Endodermal cell (in vitro differentiated cells): ENCODE results near the gene KIAA1328. TPM values are rescaled to one million over a fixed set of nuclear protein-coding genes. Genes with fewer than 3 reads are reported as not detected.

ENCODE experiments used
- DNase-seq: peaks from one replicate; pipeline ENCODE4 v3.0.0-alpha.2; 2017
- H3K27ac ChIP-seq: 2 replicates; pipeline ENCODE4 v1.5.1; 2013; ENCODE audit warnings: mild to moderate bottlenecking, low read depth, low read length, moderate library complexity
- H3K27me3 ChIP-seq: 2 replicates; pipeline ENCODE4 v1.6.1; 2013; ENCODE audit warnings: mild to moderate bottlenecking, low read length, moderate library complexity; ENCODE audit not compliant: insufficient read depth, control insufficient read depth, poor library complexity, severe bottlenecking
- H3K36me3 ChIP-seq: 2 replicates; pipeline ENCODE4 v1.7.0; 2013; ENCODE audit warnings: mild to moderate bottlenecking, low read length, moderate library complexity; ENCODE audit not compliant: control insufficient read depth, insufficient read depth
- H3K4me1 ChIP-seq: one replicate; pipeline ENCODE4 v1.7.0; 2013; ENCODE audit warnings: low read length; ENCODE audit not compliant: control insufficient read depth, insufficient read depth
- H3K4me3 ChIP-seq: 2 replicates; pipeline ENCODE4 v1.5.1; 2013; ENCODE audit warnings: mild to moderate bottlenecking, low read length, moderate library complexity
- H3K9ac ChIP-seq: 2 replicates; pipeline ENCODE4 v1.6.1; 2013; ENCODE audit warnings: mild to moderate bottlenecking, low read length, moderate library complexity; ENCODE audit not compliant: poor library complexity, severe bottlenecking; ENCODE audit errors: extremely low read depth
- H3K9me3 ChIP-seq: 2 replicates; pipeline ENCODE4 v1.6.1; 2013; ENCODE audit warnings: mild to moderate bottlenecking, low read length, moderate library complexity; ENCODE audit not compliant: control insufficient read depth
- H3K27ac Mint-ChIP-seq: 2 replicates; pipeline ENCODE4 v1.8.0; 2020; ENCODE audit warnings: mixed read lengths
- H3K27me3 Mint-ChIP-seq: 2 replicates; pipeline ENCODE4 v1.8.0; 2021; ENCODE audit warnings: mild to moderate bottlenecking, mixed read lengths; ENCODE audit not compliant: insufficient read depth
- H3K36me3 Mint-ChIP-seq: 2 replicates; pipeline ENCODE4 v1.8.0; 2020; ENCODE audit warnings: low read depth, mixed read lengths
- H3K4me1 Mint-ChIP-seq: 2 replicates; pipeline ENCODE4 v1.8.0; 2020; ENCODE audit warnings: mixed read lengths
- H3K4me3 Mint-ChIP-seq: 2 replicates; pipeline ENCODE4 v1.8.0; 2020; ENCODE audit warnings: mild to moderate bottlenecking, moderate library complexity, mixed read lengths
- H3K9me3 Mint-ChIP-seq: 2 replicates; pipeline ENCODE4 v1.8.0; 2020; ENCODE audit warnings: mild to moderate bottlenecking, mixed read lengths
- CTCF ChIP-seq: fragments of 200-600 bp; sonication (generic); conservative IDR thresholded peaks from 2 replicates; pipeline ENCODE4 v1.5.0; 2021; ENCODE audit warnings: antibody characterized with exemption, mild to moderate bottlenecking
- WGBS, 2 experiments: methylation state at CpG; one replicate each; pipeline versions ENCODE4 v1.1.5 to v1.1.7; 2013; ENCODE audit warnings: missing lambda C conversion rate in 2 of 2, mixed read lengths in 1 of 2; ENCODE audit not compliant: insufficient coverage in 1 of 2, insufficient read length in 1 of 2; 5-methylcytosine and 5-hydroxymethylcytosine counted together
- total RNA-seq, 2 donors: library from RNA; stranded (reverse); fragmentation: NEBNext Ultra II Directional in 1 of 2; extraction: Animal tissue kit (Norgen Biotek cat#: 25700) in 1 of 2; gene quantifications; 2 replicates in 1 of 2; 3 replicates in 1 of 2; pipeline ENCODE4 v1.2.1, GENCODE V29; 2021

The KIAA1328 gene
- total RNA-seq, 2 donors from 2014 or later, result 7.6 to 8.4 TPM

DNA sequence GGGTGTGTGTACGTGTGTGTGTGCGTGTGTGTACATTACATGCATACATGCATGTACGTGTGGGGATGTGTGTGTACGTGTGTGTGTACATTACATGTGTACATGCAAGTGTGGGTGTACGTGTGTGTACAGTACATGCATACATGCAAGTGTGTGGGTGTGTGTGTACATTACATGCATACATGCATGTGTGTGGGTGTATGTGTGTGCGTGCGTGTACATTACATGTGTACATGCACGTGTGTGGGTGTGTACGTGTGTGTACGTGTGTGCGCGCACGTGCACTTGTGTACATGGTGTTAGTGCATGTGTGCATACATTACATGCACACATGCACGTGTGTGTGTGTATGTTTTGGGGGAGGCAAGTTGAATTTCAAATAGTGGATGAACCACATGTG lies 436.0 kb downstream of the KIAA1328 start:
- Histone ChIP-seq H3K4me1 (no peaks in the 10 kb centered on the region), H3K9me3 (no peaks in the 10 kb centered on the region), H3K27ac (no peak overlapping the region), H3K36me3 (no peaks in the 10 kb centered on the region), H3K9ac (no peak overlapping the region), H3K4me3 (no peak overlapping the region), H3K27me3 (peaks cover 24% of the 10 kb centered on the region)
- H3K9me3 Mint-ChIP-seq, result no peaks in the 10 kb centered on the region
- no peak for TF ChIP-seq CTCF
- no peak overlapping the region for H3K27ac Mint-ChIP-seq
- no peaks in the 10 kb centered on the region for H3K36me3 Mint-ChIP-seq
- peaks cover 14% of the 10 kb centered on the region for H3K27me3 Mint-ChIP-seq
- H3K4me1 Mint-ChIP-seq, result no peaks in the 10 kb centered on the region
- DNase-seq, result no peak
- no peak overlapping the region for H3K4me3 Mint-ChIP-seq
- WGBS, 2 experiments, result 84 to 91% methylated on average over 12 to 14 of the region's 14 CpGs

GRCh38 chr18:37265382-37265781 lies 436.5 kb downstream of the KIAA1328 start:
- no peak for DNase-seq
- Mint-ChIP-seq H3K27ac (no peak overlapping the region), H3K4me3 (no peak overlapping the region), H3K9me3 (no peaks in the 10 kb centered on the region), H3K36me3 (no peaks in the 10 kb centered on the region), H3K27me3 (peaks cover 14% of the 10 kb centered on the region), H3K4me1 (no peaks in the 10 kb centered on the region)
- Histone ChIP-seq H3K9ac (no peak overlapping the region), H3K4me3 (no peak overlapping the region), H3K27me3 (peaks cover 24% of the 10 kb centered on the region), H3K36me3 (no peaks in the 10 kb centered on the region), H3K27ac (no peak overlapping the region), H3K4me1 (no peaks in the 10 kb centered on the region), H3K9me3 (no peaks in the 10 kb centered on the region)
- no peak for TF ChIP-seq CTCF
- 89 to 100% methylated on average over 1 to 2 of the region's 2 CpGs for WGBS, 2 experiments

- no peaks in the 10 kb centered on the region for H3K9me3 ChIP-seq
- no peak overlapping the region for H3K9ac ChIP-seq
- H3K4me3 Mint-ChIP-seq, result no peak overlapping the region
- H3K27ac ChIP-seq, result no peak overlapping the region
- H3K27me3 ChIP-seq, result peaks cover 24% of the 10 kb centered on the region
- DNase-seq, result peak; percentile 85
- peaks cover 12% of the 10 kb centered on the region for H3K27me3 Mint-ChIP-seq
- H3K27ac Mint-ChIP-seq, result no peak overlapping the region
- H3K9me3 Mint-ChIP-seq, result no peaks in the 10 kb centered on the region
- peak; percentile 73 for TF ChIP-seq CTCF
- no peaks in the 10 kb centered on the region for H3K4me1 ChIP-seq
- 45 to 57% methylated on average over 7 to 13 of the region's 13 CpGs for WGBS, 2 experiments
- H3K4me3 ChIP-seq, result no peak overlapping the region
- H3K4me1 Mint-ChIP-seq, result no peaks in the 10 kb centered on the region
- no peaks in the 10 kb centered on the region for H3K36me3 Mint-ChIP-seq
- H3K36me3 ChIP-seq, result no peaks in the 10 kb centered on the region
Observed at GRCh38 chr18:37266290-37266689, 437.4 kb downstream of the KIAA1328 start.
